Measurements from ENCODE around the gene FAM72D.
"Not testable (repeated sequence)": the region's sequence is repeated elsewhere in the genome, so short reads cannot be mapped to it uniquely, and the experiment has no call there.

The FAM72D gene

GRCh38 chr1:145147172-145147571 lies 51.4 kb downstream of the FAM72D start:
- not testable (repeated sequence) for H3K9me3 ChIP-seq (replicated peaks in 1 of 11); H3K4me2 ChIP-seq

GRCh38 chr1:145155421-145155820 lies 59.6 kb downstream of the FAM72D start:
- H3K4me2 ChIP-seq; H3K36me3 ChIP-seq; H3K4me3 ChIP-seq; H3K9ac ChIP-seq; H3K4me1 ChIP-seq; H3K27ac ChIP-seq; H3K9me3 ChIP-seq (replicated peaks in 1 of 11); H3K27me3 ChIP-seq; H4K20me1 ChIP-seq: not testable (repeated sequence)

More at GRCh38 chr1:145147172-145147571, 51.4 kb downstream of the FAM72D start:
- H3K9ac ChIP-seq, H3K27ac ChIP-seq, H3K4me1 ChIP-seq, H3K4me3 ChIP-seq, H3K36me3 ChIP-seq, H4K20me1 ChIP-seq, H3K27me3 ChIP-seq: not testable (repeated sequence)

- not testable (repeated sequence) for H3K36me3 ChIP-seq; H4K20me1 ChIP-seq; H3K4me3 ChIP-seq; H3K27me3 ChIP-seq; H3K27ac ChIP-seq; H3K9me3 ChIP-seq (replicated peaks in 1 of 11); H3K9ac ChIP-seq; H3K4me2 ChIP-seq; H3K4me1 ChIP-seq
Measured at GRCh38 chr1:145155873-145156272, 60.1 kb downstream of the FAM72D start.

GRCh38 chr1:145156891-145157610 lies 61.3 kb downstream of the FAM72D start:
- peak overlapping the region in 8 of 11 experiments; percentile 11 to 46 (median 30); a peak in 7 of 22 replicates for H3K4me2 ChIP-seq
- H3K27me3 ChIP-seq; H3K36me3 ChIP-seq; H3K9ac ChIP-seq; H3K27ac ChIP-seq; H4K20me1 ChIP-seq; H3K9me3 ChIP-seq (replicated peaks in 1 of 11); H3K4me1 ChIP-seq: not testable (repeated sequence)
- peak overlapping the region in 7 of 10 experiments; percentile 34 to 52 (median 41); a peak in 8 of 20 replicates for H3K4me3 ChIP-seq

GRCh38 chr1:145157715-145158114 lies 61.9 kb downstream of the FAM72D start:
- H3K4me2 ChIP-seq; H3K4me3 ChIP-seq; H3K9me3 ChIP-seq (replicated peaks in 1 of 11); H3K9ac ChIP-seq; H3K36me3 ChIP-seq; H3K27ac ChIP-seq; H3K4me1 ChIP-seq; H4K20me1 ChIP-seq; H3K27me3 ChIP-seq: not testable (repeated sequence)

- H3K36me3 ChIP-seq; H3K4me1 ChIP-seq; H4K20me1 ChIP-seq; H3K27ac ChIP-seq; H3K9ac ChIP-seq; H3K4me3 ChIP-seq; H3K9me3 ChIP-seq (replicated peaks in 1 of 11); H3K27me3 ChIP-seq; H3K4me2 ChIP-seq: not testable (repeated sequence)
Measured at GRCh38 chr1:145161046-145161752, 65.4 kb downstream of the FAM72D start.

Measured in BLaER1 treated with 17β-estradiol and CSF1 and Interleukin-3, amounts not matched to agents 10 nM and 100 nM (cell line).